ENCODE results near the gene SUGCT. TPM values are rescaled to one million over a fixed set of nuclear protein-coding genes. Genes with fewer than 3 reads are reported as not detected.

Gene SUGCT
- total and polyA plus RNA-seq, 2 of the 8 experiments (the other 6 are each of a cell fraction or from before 2014, with no cell fraction given): 2.8 to 5.4 TPM

GRCh38 chr7:40579401-40579800, 444.6 kb downstream of the SUGCT start:
- Histone ChIP-seq H3K4ac (replicated peaks; ENCODE audit: insufficient read length, low read depth, low read length) (no peak overlapping the region), H2BK20ac (ENCODE audit: low read length) (no peak overlapping the region), H2BK15ac (ENCODE audit: low read length) (no peak overlapping the region), H2BK12ac (ENCODE audit: low read depth, low read length) (no peak overlapping the region), H3K36me3 (ENCODE audit: control insufficient read depth in 2 of 4, insufficient read depth in 4 of 4, low read length in 3 of 4) (no peaks in the 10 kb centered on the region), H4K20me1 (replicated peaks in 1 of 2; ENCODE audit: control insufficient read depth in 1 of 2, insufficient read depth in 2 of 2, low read length in 2 of 2) (no peaks in the 10 kb centered on the region), H3K27me3 (replicated peaks in 1 of 4; ENCODE audit: control insufficient read depth in 3 of 4, extremely low read depth in 1 of 4, insufficient read depth in 3 of 4, low read length in 3 of 4) (no peaks in the 10 kb centered on the region), H3K27ac (ENCODE audit: low read depth, low read length) (no peak overlapping the region), H3K79me2 (ENCODE audit: control insufficient read depth in 1 of 2, insufficient read depth in 2 of 2, low read length in 2 of 2) (no peaks in the 10 kb centered on the region), H3K4me2 (ENCODE audit: insufficient read depth in 1 of 2, low read depth in 2 of 2, low read length in 2 of 2) (no peak overlapping the region), H4K5ac (ENCODE audit: insufficient read length, low read depth, low read length) (no peak overlapping the region), H3K79me1 (ENCODE audit: low read depth, low read length) (no peaks in the 10 kb centered on the region), H2AFZ (ENCODE audit: low read length) (no peak overlapping the region), H3K18ac (ENCODE audit: extremely low read depth, low read length) (no peak overlapping the region), H2AK5ac (ENCODE audit: low read depth, low read length) (no peak overlapping the region), H2BK5ac (ENCODE audit: low read depth, low read length) (no peak overlapping the region), H3K23ac (ENCODE audit: insufficient read length) (no peak overlapping the region), H4K91ac (replicated peaks; ENCODE audit: insufficient read length, low read length) (no peak overlapping the region), H3K4me1 (replicated peaks in 1 of 4; ENCODE audit: control insufficient read depth in 3 of 4, insufficient read depth in 4 of 4, low read length in 3 of 4) (peaks cover 0 to 5% (median 0%) of the 10 kb centered on the region in 4 experiments; a peak in 1 of 7 replicates), H3K56ac (replicated peaks; ENCODE audit: insufficient read length, low read depth, low read length) (no peak overlapping the region), H3K9ac (replicated peaks in 1 of 4; ENCODE audit: extremely low read depth in 1 of 4, low read depth in 3 of 4, low read length in 3 of 4) (no peak overlapping the region), H4K8ac (ENCODE audit: extremely low read depth, insufficient read depth, low read length) (no peak overlapping the region), H2BK120ac (replicated peaks; ENCODE audit: low read depth, low read length) (no peak overlapping the region), H3K14ac (ENCODE audit: insufficient read length) (no peak overlapping the region), H3K9me3 (ENCODE audit: insufficient read depth in 2 of 2, low read depth in 1 of 2, low read length in 1 of 2) (no peaks in the 10 kb centered on the region), H3K23me2 (ENCODE audit: low read depth, low read length) (no peaks in the 10 kb centered on the region), H3K4me3 (ENCODE audit: extremely low read depth in 1 of 4, insufficient read depth in 2 of 4, low read depth in 3 of 4, low read length in 4 of 4) (no peak overlapping the region)
- DNase-seq (ENCODE audit: low read depth in 1 of 2, low spot score in 2 of 2) (no peak), FAIRE-seq (no peak)
- ChIA-PET POLR2A (ENCODE audit: partially characterized antibody) (no interaction called here), CTCF (ENCODE audit: partially characterized antibody) (interaction anchor here (1.0 to 1.8 kb wide), 5 partner anchors 10 to 72 kb away, joined by 3 to 9 read pairs (median 5); no protein-coding TSS in a partner anchor)
- TF ChIP-seq GTF2F1 (IDR thresholded peaks at IDR 0.05; ENCODE audit: borderline replicate concordance, low read depth, low read length): no peak
- TF ChIP-seq YY1 (IDR thresholded peaks at IDR 0.05; ENCODE audit: low read depth, low read length): no peak
- TF ChIP-seq SIX5 (IDR thresholded peaks at IDR 0.05; ENCODE audit: low read depth, low read length): no peak
- TF ChIP-seq KDM1A (IDR thresholded peaks at IDR 0.05; ENCODE audit: borderline replicate concordance, low read length): no peak
- TF ChIP-seq TBP (IDR thresholded peaks at IDR 0.05; ENCODE audit: low read depth, low read length): no peak
- no peak for TF ChIP-seq RFX5 (IDR thresholded peaks at IDR 0.05; ENCODE audit: borderline replicate concordance, low read depth, low read length)
- peak in 2 of 3 experiments; percentile 8 to 23; a peak in 2 of 4 replicates for TF ChIP-seq CTCF (IDR thresholded peaks at IDR 0.05; ENCODE audit: control extremely low read depth in 1 of 3, insufficient read depth in 1 of 3, low read depth in 1 of 3, low read length in 3 of 3)
- no peak for TF ChIP-seq CREB1 (IDR thresholded peaks at IDR 0.05)
- no peak for TF ChIP-seq NRF1 (IDR thresholded peaks at IDR 0.05; ENCODE audit: low read depth, low read length)
- WGBS, 2 experiments (ENCODE audit: extremely low coverage in 1 of 2, insufficient coverage in 1 of 2, insufficient read length in 1 of 2, insufficient replicate concordance in 2 of 2, low coverage in 1 of 2, low lambda C conversion rate in 2 of 2, missing lambda C conversion rate in 1 of 2): 79% methylated on average over 5 of the region's 5 CpGs; no CpG with 5 or more reads in 1 of the 2 experiments
